Omental fat pad (tissue), 4 donors: ENCODE results near the gene TRIM14. TPM values are rescaled to one million over a fixed set of nuclear protein-coding genes. Genes with fewer than 3 reads are reported as not detected.

Source experiments
- ATAC-seq: fragments of 150-250 bp; one replicate; pipeline ENCODE4 v1.9.1; 2016; ENCODE audit warnings: mild to moderate bottlenecking, moderate library complexity; ENCODE audit not compliant: low FRiP score
- DNase-seq: peaks from one replicate; pipeline ENCODE4 v3.0.0-alpha.2; 2019; ENCODE audit warnings: low spot score
- total RNA-seq, 4 donors: library from RNA; depleted of rRNA; stranded (reverse); fragments of >200 nt; gene quantifications; one replicate each; pipeline ENCODE4 v1.1.0, GENCODE V29; 2016
- TF ChIP-seq, protein P1 (sequence below), 3 donors: fragments of 450-650 bp; IDR thresholded peaks; one replicate each; pipeline ENCODE4 v1.5.1; 2016 to 2017; ENCODE audit warnings: antibody characterized with exemption in 3 of 3, mild to moderate bottlenecking in 3 of 3, moderate library complexity in 2 of 3

Gene TRIM14
- total RNA-seq, 4 donors from 2014 or later, result 11.7 to 25.4 (median 17.0) TPM

DNA sequence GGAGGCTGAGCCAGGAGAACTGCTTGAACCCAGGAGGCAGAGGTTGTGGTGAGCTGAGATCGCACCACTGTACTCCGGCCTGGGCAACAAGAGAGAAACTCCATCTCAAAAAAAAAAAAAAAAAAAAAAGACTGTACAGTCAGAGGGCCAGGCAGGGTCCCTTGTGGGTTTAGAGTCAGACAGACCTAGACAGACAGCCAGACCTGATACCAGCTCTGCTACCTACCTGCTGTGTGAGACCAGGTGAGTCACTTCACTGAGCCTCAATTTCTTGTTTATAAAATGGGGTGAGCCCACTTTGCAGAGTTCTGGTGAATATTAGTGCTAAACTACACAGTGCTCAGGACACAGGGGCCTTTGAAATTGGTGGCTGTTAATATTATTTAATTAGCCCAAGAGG, 19.7 kb downstream of the TRIM14 start:
- ATAC-seq (no peak), DNase-seq (no peak)
- TF ChIP-seq, protein P1, sequence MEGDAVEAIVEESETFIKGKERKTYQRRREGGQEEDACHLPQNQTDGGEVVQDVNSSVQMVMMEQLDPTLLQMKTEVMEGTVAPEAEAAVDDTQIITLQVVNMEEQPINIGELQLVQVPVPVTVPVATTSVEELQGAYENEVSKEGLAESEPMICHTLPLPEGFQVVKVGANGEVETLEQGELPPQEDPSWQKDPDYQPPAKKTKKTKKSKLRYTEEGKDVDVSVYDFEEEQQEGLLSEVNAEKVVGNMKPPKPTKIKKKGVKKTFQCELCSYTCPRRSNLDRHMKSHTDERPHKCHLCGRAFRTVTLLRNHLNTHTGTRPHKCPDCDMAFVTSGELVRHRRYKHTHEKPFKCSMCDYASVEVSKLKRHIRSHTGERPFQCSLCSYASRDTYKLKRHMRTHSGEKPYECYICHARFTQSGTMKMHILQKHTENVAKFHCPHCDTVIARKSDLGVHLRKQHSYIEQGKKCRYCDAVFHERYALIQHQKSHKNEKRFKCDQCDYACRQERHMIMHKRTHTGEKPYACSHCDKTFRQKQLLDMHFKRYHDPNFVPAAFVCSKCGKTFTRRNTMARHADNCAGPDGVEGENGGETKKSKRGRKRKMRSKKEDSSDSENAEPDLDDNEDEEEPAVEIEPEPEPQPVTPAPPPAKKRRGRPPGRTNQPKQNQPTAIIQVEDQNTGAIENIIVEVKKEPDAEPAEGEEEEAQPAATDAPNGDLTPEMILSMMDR (IDR thresholded peaks at IDR 0.05), result no peak

DNA sequence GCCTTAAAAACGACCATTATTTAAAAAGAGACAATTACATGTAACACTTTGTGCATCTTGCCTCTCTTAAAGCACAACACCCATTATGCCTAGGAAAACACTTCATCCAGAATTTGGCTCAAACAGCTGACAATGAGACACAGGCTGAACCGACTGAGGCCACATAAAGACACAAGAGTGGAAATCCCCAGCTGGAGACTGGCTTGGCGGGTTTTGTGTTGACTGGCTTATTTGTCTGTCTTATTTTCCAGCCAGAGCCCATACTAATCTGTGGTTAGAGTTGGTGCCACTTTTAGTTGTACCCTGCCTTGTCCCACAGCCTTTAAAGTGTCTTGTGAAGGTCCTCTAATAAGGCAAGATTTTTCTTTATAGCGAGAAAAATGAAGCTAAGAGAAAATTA, 21.2 kb downstream of the TRIM14 start:
- ATAC-seq, result no peak
- DNase-seq, result no peak
- TF ChIP-seq, protein P1 (IDR thresholded peaks at IDR 0.05), result no peak

DNA sequence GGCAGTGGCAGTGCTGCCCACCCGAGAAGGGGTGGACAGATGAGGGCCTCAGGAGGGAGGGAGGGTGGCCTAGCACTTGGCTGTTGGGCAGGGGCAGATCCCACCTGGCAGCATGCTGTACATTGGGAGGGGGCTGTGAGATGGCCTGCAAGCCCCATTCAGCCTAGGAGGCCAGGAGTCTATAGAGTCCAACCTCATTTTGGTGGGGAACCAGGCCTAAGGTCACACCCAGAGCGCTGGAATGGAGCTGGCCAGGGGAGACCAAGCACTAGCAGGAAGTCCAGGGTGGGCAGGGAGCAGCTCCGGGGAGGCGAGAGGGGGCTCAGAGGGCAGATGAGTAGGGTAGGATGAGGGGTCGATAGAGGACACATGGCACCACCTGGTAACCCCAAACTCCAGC, 22.9 kb downstream of the TRIM14 start:
- DNase-seq (no peak), ATAC-seq (no peak)
- TF ChIP-seq, protein P1 (IDR thresholded peaks at IDR 0.05), result no peak

DNA sequence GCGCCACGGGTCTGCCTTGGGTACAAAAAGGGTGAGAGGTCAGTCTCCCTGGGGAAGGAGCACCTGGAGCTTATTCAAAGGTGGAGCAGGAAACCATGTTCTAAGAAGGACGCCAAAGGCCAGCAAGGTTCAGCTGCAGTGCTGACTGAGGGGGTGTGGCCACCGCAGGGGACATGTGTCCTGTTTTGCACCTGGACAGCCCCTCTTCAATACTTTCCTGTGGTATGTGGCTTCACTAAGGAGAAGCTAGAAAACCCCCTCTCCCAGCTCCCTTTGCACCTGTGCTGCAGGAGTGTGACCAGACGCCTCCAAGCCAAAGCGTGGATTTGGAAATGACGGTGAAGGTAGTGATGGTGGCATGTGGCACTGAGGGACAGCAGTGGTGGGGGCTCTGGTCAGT, 23.6 kb downstream of the TRIM14 start:
- TF ChIP-seq, protein P1 (IDR thresholded peaks at IDR 0.05), result no peak
- ATAC-seq (no peak), DNase-seq (no peak)

DNA sequence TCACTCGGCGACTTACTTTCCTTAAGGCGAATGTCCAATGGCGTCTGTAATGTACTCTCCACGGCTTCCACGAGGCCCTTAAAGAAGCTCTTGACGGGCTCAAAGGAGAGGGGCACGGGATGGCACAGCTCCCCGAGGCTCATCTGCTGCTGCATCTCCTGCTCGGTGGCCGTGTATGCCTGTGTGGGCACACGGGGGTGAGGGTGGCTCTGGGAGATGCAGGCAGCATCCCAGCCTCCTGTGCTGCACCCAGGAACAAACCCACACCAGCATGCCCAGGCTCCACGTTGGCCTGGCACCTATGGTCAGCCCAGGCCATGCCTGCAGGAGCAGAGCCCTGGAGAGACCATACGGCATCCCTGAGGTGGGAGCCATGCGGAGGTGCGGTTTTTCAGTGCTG, 24.2 kb downstream of the TRIM14 start:
- ATAC-seq (no peak), DNase-seq (no peak)
- TF ChIP-seq, protein P1 (IDR thresholded peaks at IDR 0.05), result no peak

DNA sequence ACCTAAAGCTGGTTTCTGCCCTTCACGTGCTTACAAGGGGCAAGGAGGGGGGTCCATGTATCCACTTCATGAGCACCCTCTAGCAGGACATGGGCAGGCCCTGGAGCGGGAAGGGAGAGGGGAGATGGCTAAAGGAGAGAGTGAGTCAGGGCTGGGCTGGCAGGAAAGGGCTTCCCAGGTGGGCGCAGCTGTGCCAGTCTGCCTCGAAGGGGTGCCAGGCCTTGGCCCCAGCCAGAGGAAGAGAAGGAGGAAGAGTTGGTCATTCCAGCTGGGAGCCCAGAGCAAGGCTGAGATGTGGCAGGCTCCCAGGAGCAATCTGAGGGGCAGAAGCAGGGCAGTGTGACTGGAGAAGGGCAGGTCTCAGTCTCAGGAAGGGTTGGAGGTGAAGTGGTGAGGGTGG, 24.7 kb downstream of the TRIM14 start:
- ATAC-seq (no peak), DNase-seq (no peak)
- TF ChIP-seq, protein P1 (IDR thresholded peaks at IDR 0.05), result no peak

DNA sequence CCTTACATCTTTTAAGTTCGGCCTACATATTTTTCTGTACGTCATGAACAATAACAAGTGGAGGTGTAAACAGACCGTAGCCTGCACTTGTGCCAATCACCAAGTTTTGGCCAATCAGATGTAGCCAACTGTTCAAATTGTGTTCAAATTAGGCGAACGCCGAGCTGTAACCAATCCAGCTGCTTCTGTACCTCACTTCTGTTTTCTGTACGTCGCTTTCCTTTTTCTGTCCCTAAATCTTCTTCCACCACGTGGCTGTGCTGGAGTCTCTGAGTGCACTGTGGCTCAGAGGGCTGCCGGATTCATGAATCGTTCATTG, 26.4 kb downstream of the TRIM14 start:
- TF ChIP-seq, protein P1 (IDR thresholded peaks at IDR 0.05), result no peak
- DNase-seq (no peak), ATAC-seq (no peak)
